ENCODE results near the gene SYT17. TPM values are rescaled to one million over a fixed set of nuclear protein-coding genes. Genes with fewer than 3 reads are reported as not detected.

Gene SYT17
- 1.9 and 5.3 TPM in 2 replicates for total RNA-seq (2014; rRNA removed; shearing (Covaris generic))

GRCh38 chr16:19167710-19168370 lies at the start of gene SYT17:
Gene SYT17, plus strand, starts transcription at chr16:19168240. Its CDS starts 407 bp downstream, at chr16:19168647.
- Histone ChIP-seq H3K36me3 (replicated peaks; ENCODE audit: control insufficient read depth, insufficient read depth, low read length) (no peaks in the 10 kb centered on the region), H3K27me3 (ENCODE audit: control insufficient read depth, insufficient read depth, low read length) (peaks cover 25% of the 10 kb centered on the region), H3K4me3 (ENCODE audit: insufficient read depth, low read depth, low read length) (peak within 1 kb of the TSS; percentile 72)
- peak; percentile 95 for DNase-seq

- Histone ChIP-seq H3K27me3 (ENCODE audit: control insufficient read depth, insufficient read depth, low read length) (peaks cover 14% of the 10 kb centered on the region), H3K36me3 (replicated peaks; ENCODE audit: control insufficient read depth, insufficient read depth, low read length) (no peaks in the 10 kb centered on the region), H3K4me3 (ENCODE audit: insufficient read depth, low read depth, low read length) (no peak overlapping the region)
- no peak for DNase-seq
Observed at GRCh38 chr16:19118938-19119431, 49.1 kb upstream of the SYT17 start.

GRCh38 chr16:19119564-19119963 lies 48.5 kb upstream of the SYT17 start:
- no peaks in the 10 kb centered on the region for H3K36me3 ChIP-seq (replicated peaks; ENCODE audit: control insufficient read depth, insufficient read depth, low read length)
- no peak overlapping the region for H3K4me3 ChIP-seq (ENCODE audit: insufficient read depth, low read depth, low read length)
- DNase-seq: no peak
- peaks cover 9% of the 10 kb centered on the region for H3K27me3 ChIP-seq (ENCODE audit: control insufficient read depth, insufficient read depth, low read length)

GRCh38 chr16:19123535-19124178 lies 44.4 kb upstream of the SYT17 start:
- DNase-seq: no peak
- Histone ChIP-seq H3K36me3 (replicated peaks; ENCODE audit: control insufficient read depth, insufficient read depth, low read length) (no peaks in the 10 kb centered on the region), H3K27me3 (ENCODE audit: control insufficient read depth, insufficient read depth, low read length) (no peaks in the 10 kb centered on the region), H3K4me3 (ENCODE audit: insufficient read depth, low read depth, low read length) (no peak overlapping the region)

- DNase-seq: no peak
- no peaks in the 10 kb centered on the region for H3K27me3 ChIP-seq (ENCODE audit: control insufficient read depth, insufficient read depth, low read length)
Observed at GRCh38 chr16:19126300-19126699, 41.7 kb upstream of the SYT17 start.

GRCh38 chr16:19127205-19127604 lies 40.8 kb upstream of the SYT17 start:
- Histone ChIP-seq H3K36me3 (replicated peaks; ENCODE audit: control insufficient read depth, insufficient read depth, low read length) (no peaks in the 10 kb centered on the region), H3K4me3 (ENCODE audit: insufficient read depth, low read depth, low read length) (no peak overlapping the region), H3K27me3 (ENCODE audit: control insufficient read depth, insufficient read depth, low read length) (no peaks in the 10 kb centered on the region)
- DNase-seq: no peak

More at GRCh38 chr16:19126300-19126699, 41.7 kb upstream of the SYT17 start:
- H3K4me3 ChIP-seq (ENCODE audit: insufficient read depth, low read depth, low read length): no peak overlapping the region
- H3K36me3 ChIP-seq (replicated peaks; ENCODE audit: control insufficient read depth, insufficient read depth, low read length): no peaks in the 10 kb centered on the region

- DNase-seq: no peak
- H3K27me3 ChIP-seq (ENCODE audit: control insufficient read depth, insufficient read depth, low read length): no peaks in the 10 kb centered on the region
- no peak overlapping the region for H3K4me3 ChIP-seq (ENCODE audit: insufficient read depth, low read depth, low read length)
Observed at GRCh38 chr16:19127674-19128131, 40.3 kb upstream of the SYT17 start.

GRCh38 chr16:19128454-19129200 lies 39.4 kb upstream of the SYT17 start:
- Histone ChIP-seq H3K4me3 (ENCODE audit: insufficient read depth, low read depth, low read length) (no peak overlapping the region), H3K27me3 (ENCODE audit: control insufficient read depth, insufficient read depth, low read length) (no peaks in the 10 kb centered on the region), H3K36me3 (replicated peaks; ENCODE audit: control insufficient read depth, insufficient read depth, low read length) (no peaks in the 10 kb centered on the region)
- DNase-seq: no peak

More at GRCh38 chr16:19127674-19128131, 40.3 kb upstream of the SYT17 start:
- H3K36me3 ChIP-seq (replicated peaks; ENCODE audit: control insufficient read depth, insufficient read depth, low read length): no peaks in the 10 kb centered on the region

- H3K4me3 ChIP-seq (ENCODE audit: insufficient read depth, low read depth, low read length): no peak overlapping the region
- DNase-seq: no peak
- no peaks in the 10 kb centered on the region for H3K27me3 ChIP-seq (ENCODE audit: control insufficient read depth, insufficient read depth, low read length)
- H3K36me3 ChIP-seq (replicated peaks; ENCODE audit: control insufficient read depth, insufficient read depth, low read length): no peaks in the 10 kb centered on the region
Observed at GRCh38 chr16:19130385-19130784, 37.7 kb upstream of the SYT17 start.

GRCh38 chr16:19130852-19131824 lies 36.9 kb upstream of the SYT17 start:
- no peaks in the 10 kb centered on the region for H3K36me3 ChIP-seq (replicated peaks; ENCODE audit: control insufficient read depth, insufficient read depth, low read length)
- no peak for DNase-seq
- H3K4me3 ChIP-seq (ENCODE audit: insufficient read depth, low read depth, low read length): no peak overlapping the region
- H3K27me3 ChIP-seq (ENCODE audit: control insufficient read depth, insufficient read depth, low read length): no peaks in the 10 kb centered on the region

GRCh38 chr16:19131825-19132218 lies 36.2 kb upstream of the SYT17 start:
- no peaks in the 10 kb centered on the region for H3K36me3 ChIP-seq (replicated peaks; ENCODE audit: control insufficient read depth, insufficient read depth, low read length)
- no peak overlapping the region for H3K4me3 ChIP-seq (ENCODE audit: insufficient read depth, low read depth, low read length)
- DNase-seq: no peak
- H3K27me3 ChIP-seq (ENCODE audit: control insufficient read depth, insufficient read depth, low read length): no peaks in the 10 kb centered on the region

GRCh38 chr16:19132255-19132654 lies 35.8 kb upstream of the SYT17 start:
- Histone ChIP-seq H3K36me3 (replicated peaks; ENCODE audit: control insufficient read depth, insufficient read depth, low read length) (no peaks in the 10 kb centered on the region), H3K4me3 (ENCODE audit: insufficient read depth, low read depth, low read length) (no peak overlapping the region), H3K27me3 (ENCODE audit: control insufficient read depth, insufficient read depth, low read length) (no peaks in the 10 kb centered on the region)
- no peak for DNase-seq

- no peaks in the 10 kb centered on the region for H3K36me3 ChIP-seq (replicated peaks; ENCODE audit: control insufficient read depth, insufficient read depth, low read length)
- no peak for DNase-seq
- H3K4me3 ChIP-seq (ENCODE audit: insufficient read depth, low read depth, low read length): no peak overlapping the region
- H3K27me3 ChIP-seq (ENCODE audit: control insufficient read depth, insufficient read depth, low read length): no peaks in the 10 kb centered on the region
Observed at GRCh38 chr16:19132898-19133297, 35.1 kb upstream of the SYT17 start.

- no peak overlapping the region for H3K4me3 ChIP-seq (ENCODE audit: insufficient read depth, low read depth, low read length)
- no peak for DNase-seq
- H3K27me3 ChIP-seq (ENCODE audit: control insufficient read depth, insufficient read depth, low read length): no peaks in the 10 kb centered on the region
- H3K36me3 ChIP-seq (replicated peaks; ENCODE audit: control insufficient read depth, insufficient read depth, low read length): no peaks in the 10 kb centered on the region
Observed at GRCh38 chr16:19133600-19133999, 34.4 kb upstream of the SYT17 start.
